22Rv1 (cell line): ENCODE results near the gene CLMN.

Source experiments
- CTCF ChIP-seq: fragments of 450-650 bp; IDR thresholded peaks from 2 replicates; pipeline ENCODE4 v1.5.1; 2017; ENCODE audit warnings: mild to moderate bottlenecking
- ZFX ChIP-seq: fragments of 450-650 bp; IDR thresholded peaks from 2 replicates; pipeline ENCODE4 v1.6.1; 2017; ENCODE audit warnings: antibody characterized with exemption, borderline replicate concordance

GRCh38 chr14:95208598-95208997 lies 111.1 kb downstream of the CLMN start:
- TF ChIP-seq CTCF (no peak), ZFX (no peak)
